ENCODE data around the gene FBLN7. TPM values are rescaled to one million over a fixed set of nuclear protein-coding genes. Genes with fewer than 3 reads are reported as not detected.

FBLN7 gene
- total RNA-seq, 2 donors from 2014 or later, result 4.0 to 8.7 TPM

- no peaks in the 10 kb centered on the region for H3K9me3 ChIP-seq (ENCODE audit: control insufficient read depth, low read length)
- Mint-ChIP-seq H3K27ac (no peak overlapping the region), H3K9me3 (no peaks in the 10 kb centered on the region), H3K4me3 (no peak overlapping the region), H3K27me3 (ENCODE audit: insufficient read depth) (peaks cover 4% of the 10 kb centered on the region), H3K36me3 (ENCODE audit: low read depth) (no peaks in the 10 kb centered on the region), H3K4me1 (no peaks in the 10 kb centered on the region)
- H3K4me3 ChIP-seq (ENCODE audit: low read length), result no peak overlapping the region
- H3K4me1 ChIP-seq (ENCODE audit: control insufficient read depth, insufficient read depth, low read length), result no peaks in the 10 kb centered on the region
- H3K9ac ChIP-seq (ENCODE audit: extremely low read depth, low read length, poor library complexity, severe bottlenecking), result no peak overlapping the region
- TF ChIP-seq CTCF (conservative IDR thresholded peaks at IDR 0.05), result no peak
- no peak overlapping the region for H3K27ac ChIP-seq (ENCODE audit: low read depth, low read length)
- H3K27me3 ChIP-seq (ENCODE audit: control insufficient read depth, insufficient read depth, low read length, poor library complexity, severe bottlenecking), result no peaks in the 10 kb centered on the region
- no peaks in the 10 kb centered on the region for H3K36me3 ChIP-seq (ENCODE audit: control insufficient read depth, insufficient read depth, low read length)
- WGBS, 2 experiments (ENCODE audit: insufficient coverage in 1 of 2, insufficient read length in 1 of 2), result 94 to 96% methylated on average over 12 of the region's 12 CpGs
- peak; percentile 24 for DNase-seq
Measured at GRCh38 chr2:112153179-112153490, 14.9 kb downstream of the FBLN7 start.

DNA sequence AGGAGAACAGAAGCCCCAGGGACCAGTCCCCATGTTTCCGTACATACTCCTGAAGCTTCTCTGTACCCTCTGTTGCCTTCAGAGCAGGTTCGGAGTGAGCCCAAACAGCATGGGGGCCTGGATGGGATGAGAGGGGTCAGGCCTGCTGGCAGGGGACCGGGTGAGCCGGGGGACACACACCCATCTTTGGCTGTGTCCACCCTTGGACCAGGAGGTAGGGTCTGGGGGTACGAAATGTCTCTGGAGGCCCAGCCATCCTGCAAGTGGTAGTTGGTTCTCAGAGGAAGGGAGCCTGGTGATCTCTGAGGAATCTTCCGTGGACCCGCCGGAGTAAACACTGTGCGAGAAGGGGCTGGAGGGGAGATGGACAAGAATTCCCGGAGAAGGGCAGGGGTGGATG is 15.3 kb downstream of the FBLN7 start:
- no peak overlapping the region for H3K27ac Mint-ChIP-seq
- H3K4me3 Mint-ChIP-seq, result no peak overlapping the region
- Histone ChIP-seq H3K27me3 (ENCODE audit: control insufficient read depth, insufficient read depth, low read length, poor library complexity, severe bottlenecking) (no peaks in the 10 kb centered on the region), H3K4me3 (ENCODE audit: low read length) (no peak overlapping the region), H3K27ac (ENCODE audit: low read depth, low read length) (no peak overlapping the region), H3K9me3 (ENCODE audit: control insufficient read depth, low read length) (no peaks in the 10 kb centered on the region), H3K36me3 (ENCODE audit: control insufficient read depth, insufficient read depth, low read length) (no peaks in the 10 kb centered on the region), H3K4me1 (ENCODE audit: control insufficient read depth, insufficient read depth, low read length) (no peaks in the 10 kb centered on the region), H3K9ac (ENCODE audit: extremely low read depth, low read length, poor library complexity, severe bottlenecking) (no peak overlapping the region)
- 95 to 96% methylated on average over 7 to 10 of the region's 10 CpGs for WGBS, 2 experiments (ENCODE audit: insufficient coverage in 1 of 2, insufficient read length in 1 of 2)
- no peak for TF ChIP-seq CTCF (conservative IDR thresholded peaks at IDR 0.05)
- no peaks in the 10 kb centered on the region for H3K36me3 Mint-ChIP-seq (ENCODE audit: low read depth)
- no peak for DNase-seq
- no peaks in the 10 kb centered on the region for H3K9me3 Mint-ChIP-seq
- H3K4me1 Mint-ChIP-seq, result no peaks in the 10 kb centered on the region
- H3K27me3 Mint-ChIP-seq (ENCODE audit: insufficient read depth), result peaks cover 4% of the 10 kb centered on the region

GRCh38 chr2:112154246-112155117 is 16.3 kb downstream of the FBLN7 start:
- 70 to 85% methylated on average over 11 to 14 of the region's 14 CpGs for WGBS, 2 experiments (ENCODE audit: insufficient coverage in 1 of 2, insufficient read length in 1 of 2)
- Mint-ChIP-seq H3K4me1 (no peaks in the 10 kb centered on the region), H3K27ac (no peak overlapping the region), H3K27me3 (ENCODE audit: insufficient read depth) (peaks cover 4% of the 10 kb centered on the region), H3K4me3 (no peak overlapping the region), H3K9me3 (no peaks in the 10 kb centered on the region), H3K36me3 (ENCODE audit: low read depth) (no peaks in the 10 kb centered on the region)
- H3K27ac ChIP-seq (ENCODE audit: low read depth, low read length), result no peak overlapping the region
- TF ChIP-seq CTCF (conservative IDR thresholded peaks at IDR 0.05), result no peak
- no peaks in the 10 kb centered on the region for H3K4me1 ChIP-seq (ENCODE audit: control insufficient read depth, insufficient read depth, low read length)
- no peak overlapping the region for H3K4me3 ChIP-seq (ENCODE audit: low read length)
- H3K27me3 ChIP-seq (ENCODE audit: control insufficient read depth, insufficient read depth, low read length, poor library complexity, severe bottlenecking), result no peaks in the 10 kb centered on the region
- DNase-seq, result no peak
- H3K9ac ChIP-seq (ENCODE audit: extremely low read depth, low read length, poor library complexity, severe bottlenecking), result no peak overlapping the region
- no peaks in the 10 kb centered on the region for H3K9me3 ChIP-seq (ENCODE audit: control insufficient read depth, low read length)
- no peaks in the 10 kb centered on the region for H3K36me3 ChIP-seq (ENCODE audit: control insufficient read depth, insufficient read depth, low read length)

All from endodermal cell (in vitro differentiated cells).